ENCODE results near the gene GTF3C2. TPM values are rescaled to one million over a fixed set of nuclear protein-coding genes. Genes with fewer than 3 reads are reported as not detected.

Gene GTF3C2
- total and polyA plus RNA-seq, 8 donors: 45.2 to 71.7 (median 66.5) TPM

DNA sequence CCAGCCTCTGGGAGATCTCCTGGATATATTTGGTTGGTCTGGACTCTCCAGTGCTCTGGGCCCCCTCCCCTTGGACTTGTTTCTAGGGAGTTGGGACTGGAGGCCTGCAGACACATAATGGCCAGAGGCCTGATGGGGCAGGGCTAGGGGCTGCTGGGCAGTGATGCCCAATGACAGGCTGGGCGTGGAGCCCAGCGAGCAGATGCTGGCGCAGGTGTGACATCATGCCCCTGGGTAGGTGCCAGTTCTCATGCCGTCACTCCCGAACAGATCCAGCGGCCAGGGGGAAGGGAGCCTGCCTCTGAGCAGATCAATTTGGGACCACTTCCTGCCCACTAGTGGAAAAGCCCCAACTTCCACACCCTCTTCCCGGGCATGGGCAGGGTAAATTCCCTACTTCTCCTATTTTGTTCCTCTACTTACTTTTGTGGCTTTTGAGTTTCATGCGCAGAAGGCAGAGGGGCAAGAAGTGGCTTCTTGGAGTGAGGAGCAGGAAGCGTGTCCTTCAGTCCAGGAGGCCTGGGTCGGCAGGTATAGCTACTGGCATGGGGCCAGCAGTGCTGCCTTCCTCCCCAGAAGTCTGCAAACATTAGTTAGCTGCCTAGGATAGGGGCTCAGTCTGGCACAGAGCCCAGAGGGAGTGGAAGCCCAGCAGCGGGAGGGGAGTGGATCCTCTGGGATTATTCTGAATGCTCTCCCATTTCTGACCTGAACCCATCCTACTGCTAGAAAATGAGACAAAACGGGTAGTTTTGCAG is 39.7 kb downstream of the GTF3C2 start:
- Histone ChIP-seq H3K4me1 (peaks cover 2 to 20% of the 10 kb centered on the region in 2 donors), H3K27ac (no peak overlapping the region), H3K4me3 (no peak overlapping the region), H3K36me3 (peaks cover 0 to 27% of the 10 kb centered on the region in 2 donors), H3K27me3 (no peaks in the 10 kb centered on the region), H3K9me3 (no peaks in the 10 kb centered on the region)
- DNase-seq (peak in 1 of 4 donors; percentile 60), ATAC-seq (no peak)
- intact Hi-C loops (cut with DNase I): no loop called here
- TF ChIP-seq, protein P1, sequence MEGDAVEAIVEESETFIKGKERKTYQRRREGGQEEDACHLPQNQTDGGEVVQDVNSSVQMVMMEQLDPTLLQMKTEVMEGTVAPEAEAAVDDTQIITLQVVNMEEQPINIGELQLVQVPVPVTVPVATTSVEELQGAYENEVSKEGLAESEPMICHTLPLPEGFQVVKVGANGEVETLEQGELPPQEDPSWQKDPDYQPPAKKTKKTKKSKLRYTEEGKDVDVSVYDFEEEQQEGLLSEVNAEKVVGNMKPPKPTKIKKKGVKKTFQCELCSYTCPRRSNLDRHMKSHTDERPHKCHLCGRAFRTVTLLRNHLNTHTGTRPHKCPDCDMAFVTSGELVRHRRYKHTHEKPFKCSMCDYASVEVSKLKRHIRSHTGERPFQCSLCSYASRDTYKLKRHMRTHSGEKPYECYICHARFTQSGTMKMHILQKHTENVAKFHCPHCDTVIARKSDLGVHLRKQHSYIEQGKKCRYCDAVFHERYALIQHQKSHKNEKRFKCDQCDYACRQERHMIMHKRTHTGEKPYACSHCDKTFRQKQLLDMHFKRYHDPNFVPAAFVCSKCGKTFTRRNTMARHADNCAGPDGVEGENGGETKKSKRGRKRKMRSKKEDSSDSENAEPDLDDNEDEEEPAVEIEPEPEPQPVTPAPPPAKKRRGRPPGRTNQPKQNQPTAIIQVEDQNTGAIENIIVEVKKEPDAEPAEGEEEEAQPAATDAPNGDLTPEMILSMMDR (IDR thresholded peaks at IDR 0.05): no peak

DNA sequence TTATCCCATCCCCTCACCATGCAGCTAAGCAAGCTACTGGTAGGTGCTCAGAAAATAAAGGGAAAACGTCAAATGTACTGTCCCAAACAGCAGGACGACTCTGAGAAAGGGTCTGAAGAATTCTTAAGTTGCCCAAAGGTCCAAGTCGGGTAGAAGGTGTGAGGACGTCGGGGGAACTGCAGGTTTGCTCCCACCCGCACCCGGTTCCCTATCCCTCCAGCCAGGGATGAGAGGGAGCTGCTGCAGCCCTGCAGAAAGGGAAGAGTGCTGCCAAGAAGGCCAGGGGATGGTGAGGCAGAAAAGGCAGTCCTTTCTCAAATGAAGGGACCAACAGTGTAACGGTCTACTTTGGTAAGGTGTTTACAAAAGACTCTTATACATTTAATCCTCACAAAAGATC is 41.4 kb downstream of the GTF3C2 start:
- ATAC-seq (no peak), DNase-seq (peak in 1 of 4 donors; percentile 23)
- peaks cover 0 to 42% of the 10 kb centered on the region in 2 donors for H3K36me3 ChIP-seq
- no peaks in the 10 kb centered on the region for H3K9me3 ChIP-seq
- intact Hi-C loops (cut with DNase I): no loop called here
- H3K4me3 ChIP-seq: no peak overlapping the region
- TF ChIP-seq, protein P1 (IDR thresholded peaks at IDR 0.05): no peak
- no peaks in the 10 kb centered on the region for H3K27me3 ChIP-seq
- H3K4me1 ChIP-seq: peaks cover 0 to 5% of the 10 kb centered on the region in 2 donors
- H3K27ac ChIP-seq: no peak overlapping the region

DNA sequence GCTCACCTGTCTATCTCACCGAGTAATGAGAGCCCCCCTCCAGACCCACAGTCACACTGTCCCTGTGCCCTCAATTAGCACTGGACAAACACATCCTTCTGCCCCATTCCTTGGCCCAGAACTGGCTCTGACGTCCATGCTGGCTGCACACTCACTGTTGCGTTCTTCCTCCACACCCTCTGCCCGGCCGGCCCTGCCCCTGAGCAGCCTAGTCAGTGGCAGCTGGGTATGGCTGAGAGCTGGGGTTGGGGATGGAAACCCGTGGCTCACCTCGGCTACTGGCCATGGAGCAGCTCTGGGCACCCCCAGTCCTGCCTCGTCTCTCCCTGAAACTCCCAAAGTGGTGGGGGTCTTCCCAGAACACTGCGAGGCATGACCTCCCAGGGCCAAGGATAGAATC is 41.9 kb downstream of the GTF3C2 start:
- intact Hi-C loops (cut with DNase I): no loop called here
- DNase-seq (peak in 1 of 4 donors; percentile 56), ATAC-seq (no peak)
- Histone ChIP-seq H3K4me1 (peaks cover 0 to 5% of the 10 kb centered on the region in 2 donors), H3K4me3 (no peak overlapping the region), H3K27ac (no peak overlapping the region), H3K27me3 (no peaks in the 10 kb centered on the region), H3K9me3 (no peaks in the 10 kb centered on the region), H3K36me3 (peaks cover 0 to 46% of the 10 kb centered on the region in 2 donors)
- TF ChIP-seq, protein P1 (IDR thresholded peaks at IDR 0.05): no peak

DNA sequence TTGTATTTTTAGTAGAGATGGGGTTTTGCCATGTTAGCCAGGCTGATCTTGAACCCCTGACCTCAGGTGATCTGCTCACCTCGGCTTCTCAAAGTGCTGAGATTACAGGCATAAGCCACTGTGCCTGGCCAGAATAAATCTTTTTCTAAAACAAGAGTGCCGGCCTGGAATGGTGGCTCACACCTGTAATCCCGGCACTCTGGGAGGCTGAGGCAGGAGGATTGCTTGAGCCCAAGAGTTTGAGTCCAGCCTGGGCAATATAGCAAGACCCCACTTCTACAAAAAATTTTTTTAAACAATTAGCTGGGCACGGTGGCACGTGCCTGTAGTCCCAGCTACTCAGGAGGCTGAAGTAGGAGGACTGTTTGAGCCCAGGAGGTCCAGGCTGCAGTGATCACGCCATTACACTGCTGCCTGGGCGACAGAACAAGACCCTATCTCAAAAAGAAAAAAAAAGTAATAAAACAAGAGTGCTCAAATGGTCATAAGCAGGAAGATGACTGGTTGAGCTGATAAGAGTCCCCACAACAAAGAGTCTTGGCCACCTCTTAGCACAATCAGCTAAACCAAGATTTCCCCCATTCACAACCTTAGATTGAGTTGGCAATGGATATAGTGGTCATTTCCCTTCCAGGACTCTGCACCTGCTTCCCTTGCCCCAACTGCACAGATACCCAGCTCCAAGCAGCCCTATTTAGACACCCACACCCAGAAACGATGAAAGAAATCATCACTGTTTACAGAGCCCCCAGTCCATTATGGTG is 42.5 kb downstream of the GTF3C2 start:
- peak in 1 of 4 donors; percentile 24 for DNase-seq
- peaks cover 0 to 53% of the 10 kb centered on the region in 2 donors for H3K36me3 ChIP-seq
- intact Hi-C loops (cut with DNase I): no loop called here
- H3K27me3 ChIP-seq: no peaks in the 10 kb centered on the region
- H3K27ac ChIP-seq: no peak overlapping the region
- H3K4me3 ChIP-seq: no peak overlapping the region
- H3K4me1 ChIP-seq: peaks cover 0 to 5% of the 10 kb centered on the region in 2 donors
- no peaks in the 10 kb centered on the region for H3K9me3 ChIP-seq
- TF ChIP-seq, protein P1 (IDR thresholded peaks at IDR 0.05): no peak
- ATAC-seq: no peak

DNA sequence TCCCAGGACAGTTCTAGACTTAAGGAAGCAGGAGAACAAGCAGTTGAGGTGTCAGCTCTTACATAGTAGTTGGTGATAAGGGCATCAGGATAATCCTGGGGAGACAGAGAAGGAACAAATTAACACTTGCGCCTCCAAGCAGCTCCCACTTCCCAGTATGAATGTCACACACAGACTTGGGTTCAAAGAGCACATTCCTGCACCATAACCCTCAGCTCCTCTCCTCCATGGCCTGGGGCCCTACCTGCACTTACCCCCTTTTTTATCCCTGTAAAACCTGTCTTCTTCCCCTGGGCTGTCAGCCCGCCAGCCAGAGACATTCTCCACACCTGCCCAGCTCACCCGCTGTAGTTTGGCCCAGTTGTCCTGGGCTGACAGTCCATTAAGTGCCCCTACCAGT is 44.4 kb downstream of the GTF3C2 start:
- DNase-seq (no peak), ATAC-seq (no peak)
- Histone ChIP-seq H3K27ac (no peak overlapping the region), H3K36me3 (peaks cover 0 to 58% of the 10 kb centered on the region in 2 donors), H3K27me3 (peaks cover 17 to 19% of the 10 kb centered on the region in 2 donors), H3K9me3 (no peaks in the 10 kb centered on the region), H3K4me1 (peaks cover 0 to 9% of the 10 kb centered on the region in 2 donors), H3K4me3 (no peak overlapping the region)
- intact Hi-C loops (cut with DNase I): no loop called here
- TF ChIP-seq, protein P1 (IDR thresholded peaks at IDR 0.05): no peak

Data from left lung (tissue), 10 donors.